Epidermal melanocyte (primary cell): ENCODE measurements around the gene MRPL42.
"Not testable (repeated sequence)": the region's sequence is repeated elsewhere in the genome, so short reads cannot be mapped to it uniquely, and the experiment has no call there.

Experiments used
- DNase-seq: peaks from one replicate; pipeline ENCODE4 v3.0.0; 2011; ENCODE audit warnings: low spot score; ENCODE audit not compliant: insufficient read length

Gene MRPL42

DNA sequence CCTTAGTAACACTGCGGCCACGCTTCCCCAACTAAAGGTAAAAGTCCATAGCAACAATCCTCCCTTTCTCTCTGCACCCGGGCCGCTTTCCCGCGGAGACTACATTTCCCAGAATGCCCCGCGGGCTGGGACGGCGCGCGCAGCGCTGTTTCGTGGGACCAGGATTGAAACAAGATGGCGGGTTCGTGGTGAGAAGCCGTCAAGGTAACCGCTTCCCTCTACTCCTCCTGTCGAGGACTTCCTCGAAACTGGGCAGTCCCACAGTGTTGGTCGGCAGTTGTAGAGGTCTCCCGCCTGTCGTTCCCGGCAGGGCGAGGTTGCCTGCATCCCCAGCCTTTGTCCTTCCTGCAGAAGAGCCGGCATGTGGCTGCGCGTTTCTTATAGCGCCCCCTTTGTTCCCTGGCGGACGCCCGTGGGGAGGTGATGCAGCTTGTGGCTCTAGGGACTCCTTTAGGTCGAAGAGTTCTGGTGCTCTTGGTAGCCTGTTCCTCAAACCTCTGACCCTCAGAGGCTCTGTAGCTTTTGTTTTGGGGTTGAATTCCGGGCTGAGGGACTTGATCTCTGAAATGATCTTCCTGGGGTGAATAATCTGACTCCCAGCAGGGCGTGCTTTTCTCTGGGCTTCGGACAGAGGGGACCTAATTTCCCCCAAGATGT lies at the start of gene MRPL42:
Gene MRPL42, plus strand, starts transcription at position 164 of the 657 bp plus-strand sequence. CDS start 1,772 bp downstream, outside the sequence.
- peak; percentile 43 for DNase-seq

- DNase-seq = no peak
These were observed 49.3 kb upstream of the MRPL42 start for GRCh38 chr12:93417967-93418480.

DNA sequence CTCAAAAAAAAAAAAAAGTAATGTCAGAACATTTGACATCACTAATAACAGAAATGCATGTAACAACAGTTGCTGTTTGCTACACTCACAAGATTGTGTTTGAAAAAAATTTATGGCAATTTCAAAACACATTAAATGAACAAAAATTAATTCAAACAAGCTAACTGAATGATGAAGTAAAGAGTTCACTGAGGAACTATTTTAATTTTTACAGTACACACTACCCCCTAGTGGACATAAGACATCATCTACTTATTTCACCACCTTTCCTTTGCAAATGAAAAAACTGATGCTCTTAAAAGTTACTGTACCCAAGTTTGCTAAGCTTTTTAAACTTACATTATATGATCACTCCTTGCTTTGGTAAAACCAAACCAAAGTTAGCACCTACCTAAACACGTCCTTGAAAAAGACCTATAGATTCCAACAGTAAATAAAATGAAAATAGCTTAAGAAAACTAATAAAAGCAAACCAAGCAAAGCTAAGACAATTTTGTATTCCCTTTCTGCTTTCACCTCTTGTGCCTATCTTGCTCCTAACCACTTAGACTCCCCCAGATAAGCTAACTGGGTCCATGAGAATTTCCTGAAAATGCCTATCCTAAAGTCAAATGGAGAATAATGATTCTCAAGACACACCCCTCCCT lies 47.8 kb upstream of the MRPL42 start:
- DNase-seq = no peak

- no peak for DNase-seq
These were observed 45.3 kb upstream of the MRPL42 start for GRCh38 chr12:93422050-93422449.

- no peak for DNase-seq
These were observed 41.4 kb upstream of the MRPL42 start for GRCh38 chr12:93425736-93426411.

GRCh38 chr12:93426412-93426805 lies 40.9 kb upstream of the MRPL42 start:
- no peak for DNase-seq

GRCh38 chr12:93427779-93428564 lies 39.3 kb upstream of the MRPL42 start:
- DNase-seq = no peak

DNA sequence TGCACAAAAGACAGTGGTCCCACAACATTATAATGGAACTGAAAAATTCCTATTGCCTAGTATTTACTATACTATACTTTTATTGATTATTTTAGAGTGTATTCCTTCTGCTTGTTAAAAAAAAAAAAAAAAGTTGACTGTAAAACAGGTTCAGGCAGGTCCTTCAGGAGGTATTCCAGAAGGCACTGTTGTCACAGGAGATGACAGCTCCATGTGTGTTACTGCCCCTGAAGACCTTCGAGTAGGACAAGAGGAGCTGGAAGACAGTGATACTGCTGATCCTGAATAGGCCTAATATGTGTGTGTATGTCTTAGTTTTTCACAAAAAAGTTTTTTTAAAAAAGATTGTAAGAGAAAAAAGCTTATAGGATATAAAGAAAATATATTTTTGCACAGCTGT lies 37.9 kb upstream of the MRPL42 start:
- no peak for DNase-seq

DNA sequence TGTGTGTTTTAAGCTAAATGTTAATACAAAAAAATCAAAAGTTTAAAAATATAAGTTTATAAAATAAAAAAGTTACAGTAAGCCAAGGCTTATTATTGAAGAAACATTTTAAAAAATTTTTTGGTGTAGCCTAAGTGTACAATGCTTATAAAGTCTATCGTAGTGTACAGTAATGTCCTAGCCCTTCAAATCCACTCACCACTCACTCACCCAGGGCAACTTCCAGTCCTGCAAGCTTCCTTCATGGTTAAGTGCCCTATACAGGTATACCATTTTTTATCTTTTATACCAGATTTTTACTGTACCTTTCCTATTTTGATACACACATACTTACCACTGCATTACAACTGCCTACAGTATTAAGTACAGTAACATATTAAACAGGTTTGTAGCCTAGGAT lies 37.5 kb upstream of the MRPL42 start:
- DNase-seq = no peak

DNA sequence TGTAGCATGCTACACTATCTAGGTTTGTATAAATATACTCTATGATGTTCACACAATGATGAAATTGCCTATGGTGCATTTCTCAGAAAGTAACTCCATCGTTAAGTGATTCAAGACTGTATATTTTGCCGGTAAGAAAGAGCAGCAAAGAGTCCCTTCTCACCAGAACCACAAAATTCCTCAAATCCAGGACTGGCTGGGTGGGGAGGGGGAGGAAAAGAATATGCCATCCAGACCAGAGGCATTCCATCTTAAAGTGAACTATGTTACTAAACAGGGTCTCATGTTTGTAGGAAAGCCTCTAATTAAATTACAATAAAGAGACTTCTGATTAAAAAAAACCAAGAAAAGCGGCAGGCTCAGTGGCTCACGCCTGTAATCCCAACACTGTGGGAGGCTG lies 37.0 kb upstream of the MRPL42 start:
- no peak for DNase-seq

GRCh38 chr12:93432031-93432430 lies 35.3 kb upstream of the MRPL42 start:
- DNase-seq = not testable (repeated sequence)

- no peak for DNase-seq
These were observed 33.0 kb upstream of the MRPL42 start for GRCh38 chr12:93434256-93434865.

DNA sequence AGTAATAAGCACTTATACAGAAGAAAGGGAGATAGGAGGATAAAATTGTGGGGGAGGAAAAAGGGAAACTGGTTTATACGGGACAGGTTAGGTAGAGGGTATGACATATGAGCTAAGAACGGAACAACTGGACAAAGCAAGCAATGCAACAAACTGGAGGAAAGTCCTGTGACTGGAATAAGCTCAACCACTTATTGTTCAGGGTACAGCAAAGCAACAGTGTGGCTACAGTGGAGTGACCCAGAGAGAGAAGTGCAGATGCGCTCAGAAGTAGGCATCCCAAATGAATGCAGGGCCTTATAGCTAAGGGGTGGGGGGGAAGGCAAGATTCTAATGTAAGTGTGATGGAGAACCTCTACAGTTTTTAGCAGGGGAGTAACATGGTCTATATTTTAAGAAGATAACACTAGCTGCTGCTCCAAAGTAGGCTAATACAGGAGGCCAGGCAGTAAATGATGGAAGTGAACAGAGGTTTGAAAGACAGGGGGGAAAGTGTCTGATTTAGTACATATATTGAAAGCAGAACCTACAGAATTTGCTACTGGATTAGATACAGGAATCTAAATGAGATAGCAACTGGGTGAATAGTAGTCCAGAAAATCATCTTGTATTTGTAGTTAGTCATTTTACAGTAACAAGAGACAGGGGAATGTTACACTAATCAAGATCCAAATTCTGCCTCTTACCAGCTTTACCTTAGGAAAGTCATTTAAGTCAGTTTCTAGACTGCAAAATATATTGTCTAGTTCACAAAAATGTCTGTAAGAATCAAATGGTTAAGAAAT lies 28.9 kb upstream of the MRPL42 start:
- no peak for DNase-seq

- DNase-seq = no peak
These were observed 27.1 kb upstream of the MRPL42 start for GRCh38 chr12:93440043-93440835.

- DNase-seq = no peak
These were observed 26.2 kb upstream of the MRPL42 start for GRCh38 chr12:93441081-93441616.

DNA sequence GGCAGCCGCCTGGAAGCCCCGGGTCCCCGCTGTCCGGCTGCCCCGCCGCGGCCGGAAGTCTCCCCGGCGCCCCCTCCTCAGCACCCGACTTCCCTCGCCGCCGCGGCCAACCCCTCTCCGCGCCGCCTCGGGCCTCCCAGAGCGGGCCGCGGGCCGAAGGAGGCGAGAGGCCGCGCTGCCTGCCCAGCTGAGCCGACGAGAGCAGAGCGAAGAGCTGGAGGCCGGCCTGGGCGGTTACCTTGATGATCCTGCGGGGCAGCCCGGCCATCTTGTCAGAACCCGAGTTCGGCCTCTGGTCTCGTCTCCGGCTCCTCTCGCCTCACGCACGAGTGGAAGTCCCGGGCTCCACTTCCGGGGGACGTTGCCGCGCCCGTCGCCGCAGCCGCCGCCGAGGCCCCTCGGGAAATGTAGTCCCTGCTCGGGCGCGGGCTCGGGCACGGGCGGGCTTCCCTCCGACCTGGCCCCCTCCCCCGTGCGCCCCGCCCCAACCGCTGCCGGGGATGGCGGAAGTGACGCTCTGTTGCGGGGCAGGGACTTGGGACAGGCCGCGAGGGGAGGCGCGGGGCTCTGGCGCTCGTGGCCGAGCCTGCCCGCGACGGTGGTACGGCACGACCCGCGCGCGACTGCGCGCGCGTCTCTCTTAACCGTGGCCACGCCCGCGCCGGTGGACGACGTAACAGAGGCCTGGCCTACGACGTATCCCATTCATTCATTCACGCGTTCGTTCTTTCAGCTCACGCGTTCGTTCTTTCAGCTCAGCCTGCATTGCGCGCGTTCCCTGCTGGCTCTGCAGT lies 25.5 kb upstream of the MRPL42 start, which contains the start of gene UBE2N:
Gene UBE2N, minus strand, starts transcription at position 331 of the 794 bp plus-strand sequence. Its CDS starts 63 bp downstream, at position 268.
- DNase-seq = peak; percentile 68

GRCh38 chr12:93442411-93443340 lies 24.6 kb upstream of the MRPL42 start:
- no peak for DNase-seq
